Upper lobe of right lung (tissue), 1 donor: ENCODE measurements around the gene ADCK2. TPM values are rescaled to one million over a fixed set of nuclear protein-coding genes. Genes with fewer than 3 reads are reported as not detected.
A peak's percentile ranks its signal among the peaks of the same experiment; 100 is the strongest.

Source experiments
- ATAC-seq: fragments of 200-7000 bp; cut with Tn5 transposase; one replicate; pipeline ENCODE4 v1.9.1; 2020; ENCODE audit warnings: mild to moderate bottlenecking, moderate library complexity
- DNase-seq: peaks from one replicate; pipeline ENCODE4 v3.0.0-alpha.2; 2020
- H3K27ac ChIP-seq: fragments of 200-600 bp; one replicate; pipeline ENCODE4 v1.8.0; 2022
- H3K27me3 ChIP-seq: fragments of 200-600 bp; one replicate; pipeline ENCODE4 v1.8.0; 2022; ENCODE audit warnings: mild to moderate bottlenecking
- H3K36me3 ChIP-seq: fragments of 200-600 bp; one replicate; pipeline ENCODE4 v1.8.0; 2022
- H3K4me1 ChIP-seq: fragments of 200-600 bp; one replicate; pipeline ENCODE4 v1.8.0; 2022
- H3K4me3 ChIP-seq: fragments of 200-600 bp; one replicate; pipeline ENCODE4 v1.8.0; 2022; ENCODE audit warnings: mild to moderate bottlenecking
- H3K9me3 ChIP-seq: fragments of 200-600 bp; one replicate; pipeline ENCODE4 v1.8.0; 2022
- intact Hi-C: fragments of 100-400 bp; cut with DNase I; formaldehyde crosslinking; loops from one replicate; pipeline ENCODE4 v1.11.0; 2022
- total RNA-seq: library from RNA; stranded (reverse); fragmentation: NEBNext Ultra II Directional; extraction: Animal tissue kit (Norgen Biotek cat#: 25700); gene quantifications from one replicate; pipeline ENCODE4 v1.2.1, GENCODE V29; 2021
- TF ChIP-seq, protein P1 (sequence below): fragments of 200-600 bp; IDR thresholded peaks from one replicate; pipeline ENCODE4 v1.8.0; 2022; ENCODE audit warnings: antibody characterized with exemption
- donor health status: DM: no; HTN: yes; CAD: no; lungs with severe emphysema.

The ADCK2 gene
- total RNA-seq, 1 donor from 2014 or later: 18.2 TPM

DNA sequence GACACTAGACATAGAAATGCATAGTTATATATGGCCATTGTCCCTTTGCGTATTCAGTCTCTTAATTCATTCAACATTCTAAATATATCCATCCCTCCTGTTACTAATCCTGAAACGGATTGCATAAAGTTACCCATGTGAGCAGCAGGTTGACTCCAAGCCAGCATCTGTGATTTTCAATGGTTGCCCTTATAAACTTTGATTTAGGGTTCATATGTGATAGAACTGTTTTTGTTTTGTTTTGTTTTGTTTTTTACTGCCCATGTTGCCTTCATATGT, 18.7 kb upstream of the ADCK2 start:
- H3K4me1 ChIP-seq: peaks cover 14% of the 10 kb centered on the region
- H3K27ac ChIP-seq: no peak overlapping the region
- no peak overlapping the region for H3K4me3 ChIP-seq
- DNase-seq (no peak), ATAC-seq (no peak)
- no peaks in the 10 kb centered on the region for H3K27me3 ChIP-seq
- H3K9me3 ChIP-seq: no peaks in the 10 kb centered on the region
- TF ChIP-seq, protein P1, sequence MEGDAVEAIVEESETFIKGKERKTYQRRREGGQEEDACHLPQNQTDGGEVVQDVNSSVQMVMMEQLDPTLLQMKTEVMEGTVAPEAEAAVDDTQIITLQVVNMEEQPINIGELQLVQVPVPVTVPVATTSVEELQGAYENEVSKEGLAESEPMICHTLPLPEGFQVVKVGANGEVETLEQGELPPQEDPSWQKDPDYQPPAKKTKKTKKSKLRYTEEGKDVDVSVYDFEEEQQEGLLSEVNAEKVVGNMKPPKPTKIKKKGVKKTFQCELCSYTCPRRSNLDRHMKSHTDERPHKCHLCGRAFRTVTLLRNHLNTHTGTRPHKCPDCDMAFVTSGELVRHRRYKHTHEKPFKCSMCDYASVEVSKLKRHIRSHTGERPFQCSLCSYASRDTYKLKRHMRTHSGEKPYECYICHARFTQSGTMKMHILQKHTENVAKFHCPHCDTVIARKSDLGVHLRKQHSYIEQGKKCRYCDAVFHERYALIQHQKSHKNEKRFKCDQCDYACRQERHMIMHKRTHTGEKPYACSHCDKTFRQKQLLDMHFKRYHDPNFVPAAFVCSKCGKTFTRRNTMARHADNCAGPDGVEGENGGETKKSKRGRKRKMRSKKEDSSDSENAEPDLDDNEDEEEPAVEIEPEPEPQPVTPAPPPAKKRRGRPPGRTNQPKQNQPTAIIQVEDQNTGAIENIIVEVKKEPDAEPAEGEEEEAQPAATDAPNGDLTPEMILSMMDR: no peak
- no peaks in the 10 kb centered on the region for H3K36me3 ChIP-seq
- intact Hi-C loops: loop anchor here (5.0 kb wide), 1 partner anchor 137 kb away; no protein-coding TSS in a partner anchor

DNA sequence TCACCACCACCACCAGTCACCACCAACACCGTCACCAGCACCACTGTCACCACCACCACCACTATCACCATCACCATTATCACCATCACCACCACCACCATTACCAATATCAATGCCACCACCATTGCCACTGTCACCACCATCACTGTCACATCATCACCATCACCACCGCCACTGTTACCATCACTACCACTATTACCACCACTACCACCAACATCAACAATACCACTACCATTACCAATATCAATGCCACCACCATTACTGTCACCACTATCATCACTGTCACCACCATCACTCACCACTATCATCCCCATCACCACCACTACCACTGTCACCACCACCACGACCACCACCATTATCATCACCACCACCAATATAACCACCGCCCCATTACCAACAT, 18.1 kb upstream of the ADCK2 start:
- Histone ChIP-seq H3K4me1 (peaks cover 14% of the 10 kb centered on the region), H3K9me3 (no peaks in the 10 kb centered on the region), H3K4me3 (no peak overlapping the region), H3K36me3 (no peaks in the 10 kb centered on the region), H3K27me3 (no peaks in the 10 kb centered on the region), H3K27ac (no peak overlapping the region)
- ATAC-seq: no peak
- no peak for DNase-seq
- intact Hi-C loops: loop anchor here (5.0 kb wide), 1 partner anchor 137 kb away; no protein-coding TSS in a partner anchor
- TF ChIP-seq, protein P1: no peak

DNA sequence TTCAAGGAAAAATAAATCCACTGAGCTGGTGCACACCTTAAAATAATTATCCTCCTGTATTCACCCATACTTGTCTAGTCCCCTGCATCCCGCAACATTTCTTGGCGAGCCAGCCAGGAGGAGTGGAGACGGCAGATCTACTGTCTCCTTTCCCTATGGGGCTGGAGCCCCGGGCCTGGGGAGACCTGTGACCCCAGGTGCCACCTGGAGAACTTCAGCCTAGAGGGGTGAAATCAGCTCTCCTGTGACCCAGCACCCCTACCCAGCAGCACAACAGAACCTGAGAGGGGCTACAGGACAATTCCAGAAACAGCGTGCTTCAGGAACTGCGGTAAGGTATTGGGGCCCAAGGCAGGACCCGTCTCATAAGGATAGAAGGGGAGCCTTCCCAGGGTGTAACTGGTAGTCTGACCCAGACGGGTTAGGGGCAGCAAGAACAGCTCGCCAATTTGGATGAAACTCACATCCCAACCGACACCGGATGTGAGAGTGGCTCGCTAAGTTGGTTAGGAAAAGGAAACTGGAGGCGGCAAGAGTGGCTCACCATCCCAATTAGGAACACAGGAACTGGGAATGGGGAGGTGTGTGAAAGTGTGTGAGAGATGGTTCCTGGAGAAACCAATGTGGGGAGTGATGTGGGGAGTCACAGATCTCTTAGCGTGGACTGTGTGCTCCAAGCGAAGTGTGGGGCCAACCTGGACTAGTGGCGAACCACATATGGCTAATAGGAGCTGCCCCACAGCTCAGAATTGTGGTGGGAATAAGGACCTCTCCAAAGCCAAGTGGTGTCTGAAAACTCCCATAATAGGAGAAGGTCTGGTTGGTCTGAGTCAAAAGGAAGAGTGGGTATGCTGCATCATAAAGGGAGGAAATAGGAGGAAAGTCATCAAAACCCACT, 17.0 kb upstream of the ADCK2 start:
- ATAC-seq (no peak), DNase-seq (peak; percentile 38)
- TF ChIP-seq, protein P1: no peak
- Histone ChIP-seq H3K9me3 (no peaks in the 10 kb centered on the region), H3K4me3 (peak overlapping the region; percentile 26), H3K36me3 (no peaks in the 10 kb centered on the region), H3K27ac (peak overlapping the region; percentile 73), H3K4me1 (peaks cover 14% of the 10 kb centered on the region), H3K27me3 (no peaks in the 10 kb centered on the region)
- intact Hi-C loops: no loop called here

DNA sequence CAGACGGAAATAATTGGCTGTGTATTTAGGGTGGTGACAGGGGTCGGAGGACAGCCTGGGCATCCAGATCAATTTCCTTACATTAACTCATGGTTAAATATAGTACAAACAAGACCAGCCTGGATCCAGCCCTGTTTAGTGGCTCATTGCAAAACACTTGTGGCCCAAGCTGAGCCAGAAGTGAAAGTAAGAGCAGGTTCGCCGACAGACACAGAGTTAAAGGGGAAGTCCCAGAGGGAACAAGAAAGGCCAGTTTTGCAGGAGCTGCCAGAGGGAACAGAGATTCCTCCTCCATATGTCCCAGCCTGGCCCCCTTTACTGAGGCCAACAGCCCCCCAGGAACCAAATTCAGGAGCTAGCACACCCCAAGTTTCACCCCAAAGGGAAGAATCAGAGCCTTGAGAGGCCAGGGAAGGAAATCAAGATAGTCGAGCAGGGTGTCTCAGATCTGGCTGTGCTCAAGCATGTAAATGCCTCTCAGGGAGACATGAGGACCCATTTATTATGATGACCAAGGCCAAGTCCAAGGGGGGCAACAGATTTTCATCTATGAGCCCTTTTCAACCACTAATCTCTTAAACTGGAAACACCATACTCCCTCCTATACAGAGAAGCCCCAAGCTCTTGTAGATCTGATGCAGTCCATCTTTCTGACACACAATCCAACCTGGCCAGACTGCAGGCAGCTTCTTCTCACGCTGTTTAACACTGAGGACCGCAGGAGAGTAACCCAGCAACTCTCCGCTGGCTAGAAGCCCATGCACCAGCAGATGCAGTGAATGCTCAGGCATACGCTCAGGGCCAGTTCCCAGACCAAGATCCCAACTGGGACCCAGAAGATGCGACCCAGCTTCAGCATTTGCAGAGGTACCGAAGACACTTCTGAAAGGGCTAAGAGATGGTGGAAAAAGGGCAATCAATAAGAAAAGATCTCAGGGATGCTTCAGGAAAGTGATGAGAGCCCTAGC, 15.9 kb upstream of the ADCK2 start:
- H3K27me3 ChIP-seq: no peaks in the 10 kb centered on the region
- intact Hi-C loops: no loop called here
- peak; percentile 91 for ATAC-seq

DNA sequence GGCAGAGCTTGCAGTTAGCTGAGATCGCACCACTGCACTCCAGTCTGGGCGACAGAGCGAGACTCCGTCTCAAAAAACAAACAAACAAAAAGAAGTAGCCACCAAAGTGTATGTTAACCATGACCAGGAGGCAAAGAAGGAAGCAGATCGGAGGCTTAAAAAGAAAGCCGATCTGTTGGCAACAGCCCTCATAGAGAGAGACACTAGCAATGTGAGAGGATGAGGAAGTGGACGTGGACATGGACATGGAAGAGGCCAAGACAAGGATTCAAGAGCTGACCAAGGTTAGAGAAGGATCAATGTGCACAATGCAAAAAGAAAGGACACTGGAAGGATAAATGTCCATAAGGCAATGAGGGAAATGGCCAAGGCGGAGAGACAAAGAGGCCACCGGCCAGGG, 14.9 kb upstream of the ADCK2 start:
- intact Hi-C loops: no loop called here
- no peaks in the 10 kb centered on the region for H3K27me3 ChIP-seq

More for the DNA sequence above, 15.9 kb upstream of the ADCK2 start:
- TF ChIP-seq, protein P1: no peak
- DNase-seq: peak; percentile 74
- Histone ChIP-seq H3K27ac (peak overlapping the region; percentile 73), H3K9me3 (no peaks in the 10 kb centered on the region), H3K36me3 (no peaks in the 10 kb centered on the region), H3K4me3 (peak overlapping the region; percentile 26), H3K4me1 (peaks cover 14% of the 10 kb centered on the region)

More for the DNA sequence above, 14.9 kb upstream of the ADCK2 start:
- TF ChIP-seq, protein P1: no peak
- H3K9me3 ChIP-seq: no peaks in the 10 kb centered on the region
- DNase-seq (peak; percentile 30), ATAC-seq (no peak)
- no peaks in the 10 kb centered on the region for H3K36me3 ChIP-seq
- peaks cover 14% of the 10 kb centered on the region for H3K4me1 ChIP-seq
- no peak overlapping the region for H3K4me3 ChIP-seq
- H3K27ac ChIP-seq: no peak overlapping the region
